HEK293T (cell line): ENCODE measurements around the gene RFX3.
"Not testable (repeated sequence)": the region's sequence is repeated elsewhere in the genome, so short reads cannot be mapped to it uniquely, and the experiment has no call there.

Source experiments
- CTCF ChIA-PET: fragments of 350-600 bp; formaldehyde crosslinking; extraction: SDS; loops from one replicate; lab custom pipeline; 2021; ENCODE audit warnings: antibody characterized with exemption, inconsistent platforms; lab: Yijun Ruan, JAX
- POLR2A ChIA-PET: fragments of 350-600 bp; formaldehyde crosslinking; extraction: SDS; loops from one replicate; lab custom pipeline; 2020; ENCODE audit warnings: antibody characterized with exemption, inconsistent platforms; lab: Yijun Ruan, JAX
- DNase-seq: peaks from one replicate; pipeline ENCODE4 v3.0.0; 2012; ENCODE audit warnings: mixed read lengths; ENCODE audit errors: extremely low spot score
- ARNT ChIP-seq: fragments of 450-650 bp; IDR thresholded peaks from 2 replicates; pipeline ENCODE4 v1.6.1; 2017; ENCODE audit warnings: mild to moderate bottlenecking
- BHLHE40 ChIP-seq: fragments of 450-650 bp; IDR thresholded peaks from 2 replicates; pipeline ENCODE4 v1.6.1; 2016; ENCODE audit warnings: mild to moderate bottlenecking, moderate library complexity, borderline replicate concordance
- CTBP1 ChIP-seq: fragments of 450-650 bp; IDR thresholded peaks from 2 replicates; pipeline ENCODE4 v1.6.1; 2016; ENCODE audit warnings: borderline replicate concordance
- ELF4 ChIP-seq: fragments of 450-650 bp; IDR thresholded peaks from 2 replicates; pipeline ENCODE4 v1.6.1; 2017; ENCODE audit warnings: antibody characterized with exemption
- FOXA1 ChIP-seq: fragments of 450-650 bp; IDR thresholded peaks from 2 replicates; pipeline ENCODE4 v1.6.1; 2016; ENCODE audit warnings: mild to moderate bottlenecking
- FOXK2 ChIP-seq: fragments of 450-650 bp; IDR thresholded peaks from 2 replicates; pipeline ENCODE4 v1.6.1; 2016; ENCODE audit warnings: mild to moderate bottlenecking
- FOXM1 ChIP-seq: fragments of 450-650 bp; IDR thresholded peaks from 2 replicates; pipeline ENCODE4 v1.6.1; 2017; ENCODE audit warnings: mild to moderate bottlenecking, borderline replicate concordance
- HDGF ChIP-seq: fragments of 450-650 bp; IDR thresholded peaks from 2 replicates; pipeline ENCODE4 v1.6.1; 2017; ENCODE audit warnings: antibody characterized with exemption, borderline replicate concordance
- L3MBTL2 ChIP-seq: fragments of 450-650 bp; conservative IDR thresholded peaks from 2 replicates; pipeline ENCODE4 v1.6.1; 2016; ENCODE audit warnings: mild to moderate bottlenecking
- LEF1 ChIP-seq: fragments of 450-650 bp; IDR thresholded peaks from 2 replicates; pipeline ENCODE4 v1.6.1; 2017; ENCODE audit warnings: mild to moderate bottlenecking, borderline replicate concordance
- NFRKB ChIP-seq: fragments of 450-650 bp; IDR thresholded peaks from 2 replicates; pipeline ENCODE4 v1.6.1; 2016; ENCODE audit warnings: mild to moderate bottlenecking, moderate library complexity
- PKNOX1 ChIP-seq: fragments of 450-650 bp; IDR thresholded peaks from 2 replicates; pipeline ENCODE4 v1.6.1; 2016
- SP1 ChIP-seq: fragments of 450-650 bp; IDR thresholded peaks from 2 replicates; pipeline ENCODE4 v1.6.1; 2017
- SUZ12 ChIP-seq: fragments of 450-650 bp; IDR thresholded peaks from 2 replicates; pipeline ENCODE4 v1.6.1; 2016; ENCODE audit warnings: mild to moderate bottlenecking
- TARDBP ChIP-seq: fragments of 450-650 bp; IDR thresholded peaks from 2 replicates; pipeline ENCODE4 v1.6.1; 2016
- ZNF384 ChIP-seq: fragments of 450-650 bp; IDR thresholded peaks from 2 replicates; pipeline ENCODE4 v1.6.1; 2016

RFX3 gene

GRCh38 chr9:3323714-3324113 lies 202.1 kb downstream of the RFX3 start:
- CTCF ChIA-PET = no interaction called here
- POLR2A ChIA-PET = no interaction called here
- no peak for DNase-seq
- TF ChIP-seq L3MBTL2 (no peak), PKNOX1 (peak; percentile 58), SUZ12 (no peak)

GRCh38 chr9:3321186-3321585 lies 204.6 kb downstream of the RFX3 start:
- DNase-seq = no peak
- CTCF ChIA-PET = no interaction called here
- POLR2A ChIA-PET = no interaction called here
- TF ChIP-seq SUZ12 (no peak), CTBP1 (no peak), ZNF384 (no peak), TARDBP (no peak), L3MBTL2 (no peak), SP1 (no peak), ARNT (no peak), BHLHE40 (no peak), FOXK2 (no peak), HDGF (no peak), FOXA1 (no peak), LEF1 (no peak), FOXM1 (no peak), PKNOX1 (no peak)

GRCh38 chr9:3312595-3312994 lies 213.2 kb downstream of the RFX3 start:
- POLR2A ChIA-PET, DNase-seq, CTCF ChIA-PET: not testable (repeated sequence)

- POLR2A ChIA-PET = no interaction called here
- TF ChIP-seq SUZ12 (no peak), ELF4 (no peak), PKNOX1 (no peak), L3MBTL2 (no peak), FOXM1 (no peak), CTBP1 (no peak), FOXA1 (no peak), BHLHE40 (no peak), HDGF (no peak), NFRKB (no peak), SP1 (no peak)
- DNase-seq = no peak
- CTCF ChIA-PET = no interaction called here
Measured at GRCh38 chr9:3308609-3309008, 217.2 kb downstream of the RFX3 start.

GRCh38 chr9:3304388-3304787 lies 221.4 kb downstream of the RFX3 start:
- CTCF ChIA-PET, POLR2A ChIA-PET, DNase-seq: not testable (repeated sequence)

- CTCF ChIA-PET = no interaction called here
- no peak for TF ChIP-seq FOXA1
- no peak for TF ChIP-seq L3MBTL2
- no peak for TF ChIP-seq HDGF
- no peak for TF ChIP-seq LEF1
- TF ChIP-seq CTBP1 = no peak
- TF ChIP-seq FOXK2 = no peak
- TF ChIP-seq ELF4 = no peak
- no peak for TF ChIP-seq SP1
- no peak for TF ChIP-seq NFRKB
- no peak for TF ChIP-seq SUZ12
- no peak for TF ChIP-seq FOXM1
- no peak for TF ChIP-seq TARDBP
- TF ChIP-seq ARNT = no peak
- TF ChIP-seq ZNF384 = no peak
- no peak for TF ChIP-seq BHLHE40
- TF ChIP-seq PKNOX1 = no peak
- DNase-seq = no peak
- POLR2A ChIA-PET = no interaction called here
Measured at GRCh38 chr9:3299872-3300271, 225.9 kb downstream of the RFX3 start.

GRCh38 chr9:3296536-3296935 lies 229.3 kb downstream of the RFX3 start:
- ChIA-PET POLR2A (no interaction called here), CTCF (no interaction called here)
- no peak for DNase-seq
- TF ChIP-seq CTBP1 = no peak
